ENCODE data around the gene GPR153. TPM values are rescaled to one million over a fixed set of nuclear protein-coding genes. Genes with fewer than 3 reads are reported as not detected.

Gene GPR153
- polyA plus RNA-seq, 1 of the 3 experiments (the other 2 are of a cell fraction) = 6.6 TPM

DNA sequence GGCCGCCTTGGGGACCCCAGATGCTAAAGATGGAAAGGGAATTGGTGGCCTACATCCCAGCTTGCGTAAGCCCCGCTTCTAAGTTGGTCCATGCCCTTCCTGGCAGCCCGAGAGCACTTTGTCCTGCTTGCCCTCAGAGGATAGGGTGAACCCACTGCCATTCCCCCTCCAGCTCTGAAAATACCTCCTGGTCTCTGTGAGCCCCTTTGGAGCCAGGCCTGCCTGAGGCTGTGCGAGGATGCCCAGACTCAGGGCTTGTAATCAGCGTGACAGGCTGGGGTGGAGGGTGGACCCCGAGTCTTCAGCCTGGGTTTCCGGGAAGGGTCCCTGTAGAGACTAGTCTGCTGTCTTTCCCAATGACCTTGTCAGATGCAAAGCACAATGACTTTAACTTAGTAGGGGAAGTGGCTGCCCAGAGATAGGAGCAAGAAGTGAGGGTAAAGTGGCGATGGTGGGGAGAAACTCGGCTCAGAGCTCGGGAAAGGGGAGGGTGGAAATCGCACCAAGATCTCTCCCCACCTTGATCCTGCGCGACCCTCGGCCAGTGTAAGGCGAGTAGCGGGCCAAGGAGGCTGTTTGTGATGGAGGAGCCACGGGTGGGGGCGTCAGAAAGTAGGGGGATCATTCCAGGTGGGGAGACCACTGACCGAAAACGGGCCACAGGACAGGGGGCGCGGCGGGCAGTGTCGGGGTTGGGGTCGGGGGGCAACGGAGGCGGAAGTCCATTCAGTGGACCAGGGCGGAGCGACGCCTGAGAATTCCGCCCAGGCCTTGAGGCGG lies 19.6 kb downstream of the GPR153 start:
- CTCF ChIA-PET = interaction anchor here (0.9 to 1.4 kb wide), 8 partner anchors 32 to 208 kb away, joined by 3 to 4 read pairs (median 4); no protein-coding TSS in a partner anchor
- no peak for DNase-seq
- POLR2A ChIA-PET = no interaction called here
- Histone ChIP-seq H4K20me1 (ENCODE audit: insufficient read depth) (no peaks in the 10 kb centered on the region; the same call in 1 of the 2 replicates), H3K9me3 (no peaks in the 10 kb centered on the region), H3K36me3 (replicated peaks in 1 of 2; ENCODE audit: control insufficient read depth in 1 of 2, insufficient read depth in 2 of 2, low read length in 1 of 2) (no peaks in the 10 kb centered on the region), H3K4me2 (no peak overlapping the region), H3F3A (replicated peaks; ENCODE audit: insufficient read depth) (no peaks in the 10 kb centered on the region), H3K4me1 (ENCODE audit: control insufficient read depth in 1 of 2, insufficient read depth in 2 of 2, low read depth in 1 of 2, low read length in 1 of 2) (no peaks in the 10 kb centered on the region; a peak in 1 of 4 replicates), H3K27ac (ENCODE audit: low read depth in 2 of 2, low read length in 1 of 2) (no peak overlapping the region), H3K79me2 (ENCODE audit: insufficient read depth) (no peaks in the 10 kb centered on the region), H3K9ac (no peak overlapping the region), H3K9me2 (no peaks in the 10 kb centered on the region), H2AFZ (ENCODE audit: low read depth) (no peak overlapping the region), H3K4me3 (ENCODE audit: low read depth in 2 of 2, low read length in 1 of 2) (no peak overlapping the region), H3K27me3 (ENCODE audit: insufficient read depth) (no peaks in the 10 kb centered on the region)
- WGBS (ENCODE audit: low lambda C conversion rate) = 87% methylated on average over 27 of the region's 33 CpGs
- TF ChIP-seq RXRA (IDR thresholded peaks at IDR 0.05; ENCODE audit: borderline replicate concordance, low read depth) = no peak
- TF ChIP-seq, protein P1, sequence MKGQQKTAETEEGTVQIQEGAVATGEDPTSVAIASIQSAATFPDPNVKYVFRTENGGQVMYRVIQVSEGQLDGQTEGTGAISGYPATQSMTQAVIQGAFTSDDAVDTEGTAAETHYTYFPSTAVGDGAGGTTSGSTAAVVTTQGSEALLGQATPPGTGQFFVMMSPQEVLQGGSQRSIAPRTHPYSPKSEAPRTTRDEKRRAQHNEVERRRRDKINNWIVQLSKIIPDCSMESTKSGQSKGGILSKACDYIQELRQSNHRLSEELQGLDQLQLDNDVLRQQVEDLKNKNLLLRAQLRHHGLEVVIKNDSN (IDR thresholded peaks at IDR 0.05; ENCODE audit: borderline replicate concordance, low read depth) = no peak
- TF ChIP-seq EP300 (IDR thresholded peaks at IDR 0.05; ENCODE audit: borderline replicate concordance in 1 of 2, low read depth in 1 of 2, low read length in 1 of 2) = no peak
- no peak for TF ChIP-seq MEF2A (IDR thresholded peaks at IDR 0.05; ENCODE audit: borderline replicate concordance, low read depth)
- no peak for TF ChIP-seq TEAD4 (IDR thresholded peaks at IDR 0.05; ENCODE audit: borderline replicate concordance, insufficient read depth)

GRCh38 chr1:6239950-6240768 lies 20.7 kb downstream of the GPR153 start:
- peaks cover 3% of the 10 kb centered on the region for H3K79me2 ChIP-seq (ENCODE audit: insufficient read depth)
- H3K4me3 ChIP-seq (ENCODE audit: low read depth in 2 of 2, low read length in 1 of 2) = no peak overlapping the region
- H3K27me3 ChIP-seq (ENCODE audit: insufficient read depth) = no peaks in the 10 kb centered on the region
- H3K36me3 ChIP-seq (replicated peaks in 1 of 2; ENCODE audit: control insufficient read depth in 1 of 2, insufficient read depth in 2 of 2, low read length in 1 of 2) = no peaks in the 10 kb centered on the region
- ChIA-PET POLR2A (no interaction called here), CTCF (interaction anchor here (0.6 to 5.5 kb wide), 9 partner anchors 7 to 387 kb away, joined by 3 to 45 read pairs (median 4); no protein-coding TSS in a partner anchor)
- no peaks in the 10 kb centered on the region for H3K9me2 ChIP-seq
- H3K27ac ChIP-seq (ENCODE audit: low read depth in 2 of 2, low read length in 1 of 2) = no peak overlapping the region
- TF ChIP-seq, protein P2, sequence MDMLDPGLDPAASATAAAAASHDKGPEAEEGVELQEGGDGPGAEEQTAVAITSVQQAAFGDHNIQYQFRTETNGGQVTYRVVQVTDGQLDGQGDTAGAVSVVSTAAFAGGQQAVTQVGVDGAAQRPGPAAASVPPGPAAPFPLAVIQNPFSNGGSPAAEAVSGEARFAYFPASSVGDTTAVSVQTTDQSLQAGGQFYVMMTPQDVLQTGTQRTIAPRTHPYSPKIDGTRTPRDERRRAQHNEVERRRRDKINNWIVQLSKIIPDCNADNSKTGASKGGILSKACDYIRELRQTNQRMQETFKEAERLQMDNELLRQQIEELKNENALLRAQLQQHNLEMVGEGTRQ (IDR thresholded peaks at IDR 0.05; ENCODE audit: borderline replicate concordance, low read depth, low read length) = no peak
- TF ChIP-seq, protein P1 (IDR thresholded peaks at IDR 0.05; ENCODE audit: borderline replicate concordance, low read depth) = no peak
- TF ChIP-seq RFX5 (IDR thresholded peaks at IDR 0.05; ENCODE audit: low read length) = no peak
- DNase-seq = no peak
- no peaks in the 10 kb centered on the region for H4K20me1 ChIP-seq (ENCODE audit: insufficient read depth)
- H3K9ac ChIP-seq = no peak overlapping the region
- H3K9me3 ChIP-seq = no peaks in the 10 kb centered on the region
- H3F3A ChIP-seq (replicated peaks; ENCODE audit: insufficient read depth) = no peaks in the 10 kb centered on the region
- H3K4me2 ChIP-seq = no peak overlapping the region
- peaks cover 0 to under 1% of the 10 kb centered on the region in 2 experiments; a peak in 1 of 4 replicates for H3K4me1 ChIP-seq (ENCODE audit: control insufficient read depth in 1 of 2, insufficient read depth in 2 of 2, low read depth in 1 of 2, low read length in 1 of 2)
- no peak overlapping the region for H2AFZ ChIP-seq (ENCODE audit: low read depth)
- 77% methylated on average over 17 of the region's 17 CpGs for WGBS (ENCODE audit: low lambda C conversion rate)

All from SK-N-SH (cell line).